DND-41 (cell line): ENCODE measurements around the gene ST8SIA6.

ENCODE experiments used
- CTCF ChIP-seq: IDR thresholded peaks from 2 replicates; pipeline ENCODE4 v1.5.1; 2012; ENCODE audit warnings: borderline replicate concordance, low read length, moderate library complexity, mild to moderate bottlenecking; ENCODE audit not compliant: poor library complexity, severe bottlenecking; ENCODE audit errors: extremely low read depth
- EZH2 ChIP-seq: IDR thresholded peaks from 3 replicates; pipeline ENCODE4 v1.6.1; 2012; ENCODE audit warnings: borderline replicate concordance, low read depth, mild to moderate bottlenecking, moderate library complexity, low read length, inconsistent platforms; ENCODE audit not compliant: severe bottlenecking

- TF ChIP-seq EZH2, result no peak
- no peak for TF ChIP-seq CTCF
These were observed 863 bp downstream of the ST8SIA6 start for GRCh38 chr10:17453373-17454091.
